OCI-LY1 (cell line): ENCODE results near the gene RUBCN.

Experiments
- H2AFZ ChIP-seq: fragments of 200-600 bp; sonication (generic), shearing (Covaris generic); 2 replicates; pipeline ENCODE4 v1.6.0; 2014; ENCODE audit warnings: antibody characterized with exemption, mild to moderate bottlenecking, low read length
- H3F3A ChIP-seq: fragments of 200-600 bp; sonication (generic), shearing (Covaris generic); 2 replicates; pipeline ENCODE4 v1.6.0; 2014; ENCODE audit warnings: mild to moderate bottlenecking, antibody characterized with exemption, low read length, moderate library complexity; ENCODE audit not compliant: insufficient read depth
- H3K27ac ChIP-seq: fragments of 200-600 bp; sonication (generic); 2 replicates; pipeline ENCODE4 v1.5.1; 2014; ENCODE audit warnings: low read length, mixed run types, mild to moderate bottlenecking, low read depth; ENCODE audit not compliant: poor library complexity, severe bottlenecking
- H3K27me3 ChIP-seq: fragments of 200-600 bp; sonication (generic); 2 replicates; pipeline ENCODE4 v1.6.0; 2014; ENCODE audit warnings: antibody characterized with exemption, mild to moderate bottlenecking, low read length, moderate library complexity; ENCODE audit not compliant: insufficient read depth
- H3K36me3 ChIP-seq: fragments of 200-600 bp; sonication (generic); 2 replicates; pipeline ENCODE4 v1.6.1; 2014; ENCODE audit warnings: mild to moderate bottlenecking, antibody characterized with exemption, low read length, moderate library complexity, mixed read lengths; ENCODE audit not compliant: insufficient read depth
- H3K4me1 ChIP-seq: fragments of 200-600 bp; sonication (generic); 2 replicates; pipeline ENCODE4 v1.5.1; 2014; ENCODE audit warnings: mild to moderate bottlenecking, low read length, moderate library complexity; ENCODE audit not compliant: insufficient read depth, severe bottlenecking
- H3K4me2 ChIP-seq: fragments of 200-600 bp; sonication (generic), shearing (Covaris generic); 2 replicates; pipeline ENCODE4 v1.6.1; 2014; ENCODE audit warnings: low read length
- H3K4me3 ChIP-seq: fragments of 200-600 bp; sonication (generic); 2 replicates; pipeline ENCODE4 v1.5.1; 2014; ENCODE audit warnings: low read length, low read depth, mild to moderate bottlenecking, mixed read lengths; ENCODE audit not compliant: poor library complexity, severe bottlenecking
- H3K79me2 ChIP-seq: fragments of 200-600 bp; shearing (Covaris generic); 2 replicates; pipeline ENCODE4 v1.6.1; 2016; ENCODE audit warnings: mixed run types, low read length, mixed read lengths; ENCODE audit not compliant: insufficient read depth
- H3K9ac ChIP-seq: fragments of 200-600 bp; sonication (generic), shearing (Covaris generic); 2 replicates; pipeline ENCODE4 v1.6.1; 2014; ENCODE audit warnings: mild to moderate bottlenecking, low read length, mixed read lengths
- H3K9me2 ChIP-seq: fragments of 200-600 bp; sonication (generic), shearing (Covaris generic); 2 replicates; pipeline ENCODE4 v1.6.1; 2014; ENCODE audit warnings: low read depth, mild to moderate bottlenecking, low read length, mixed read lengths
- H3K9me3 ChIP-seq: fragments of 200-600 bp; shearing (Covaris generic); 2 replicates; pipeline ENCODE4 v1.6.1; 2014; ENCODE audit warnings: low read length, mixed read lengths
- H4K20me1 ChIP-seq: fragments of 200-600 bp; sonication (generic), shearing (Covaris generic); 2 replicates; pipeline ENCODE4 v1.6.0; 2016; ENCODE audit warnings: mild to moderate bottlenecking, low read length; ENCODE audit not compliant: insufficient read depth
- EZH2 ChIP-seq: fragments of 200-600 bp; sonication (generic), shearing (Covaris generic); IDR thresholded peaks from 2 replicates; pipeline ENCODE4 v1.8.0; 2017; ENCODE audit warnings: borderline replicate concordance, mixed run types, mild to moderate bottlenecking, antibody characterized with exemption, low read length, moderate library complexity, mixed read lengths
- TF ChIP-seq, protein P1 (sequence below): fragments of 200-600 bp; sonication (generic), shearing (Covaris generic); IDR thresholded peaks from 2 replicates; pipeline ENCODE4 v1.5.1; 2017; ENCODE audit warnings: mild to moderate bottlenecking, antibody characterized with exemption, low read length, moderate library complexity, mixed read lengths

Gene RUBCN

DNA sequence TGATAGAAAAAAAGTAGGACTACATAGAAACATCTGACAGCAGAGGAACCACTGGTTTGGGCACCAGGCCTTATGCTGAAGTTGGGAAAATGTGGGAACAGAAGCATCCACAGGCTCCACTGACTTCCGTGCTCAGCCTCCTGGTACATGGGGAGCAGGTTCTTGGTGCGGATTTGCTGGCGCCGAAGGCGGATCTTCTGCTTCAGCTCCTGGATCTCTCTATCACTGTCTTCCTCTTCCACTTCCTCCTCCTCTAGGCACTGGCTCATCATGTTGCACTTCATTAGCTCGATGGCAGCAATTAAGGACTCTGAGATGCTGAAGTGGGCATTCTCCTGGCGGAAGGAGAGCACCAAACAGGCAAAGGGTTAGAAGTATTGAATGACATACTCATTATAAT, 42.5 kb downstream of the RUBCN start:
- Histone ChIP-seq H3K4me3 (no peak overlapping the region), H3K9ac (no peak overlapping the region), H3F3A (no peaks in the 10 kb centered on the region), H3K4me1 (no peaks in the 10 kb centered on the region), H3K4me2 (no peak overlapping the region), H3K9me3 (no peaks in the 10 kb centered on the region), H3K27me3 (no peaks in the 10 kb centered on the region), H3K27ac (no peak overlapping the region), H3K36me3 (peaks cover 98% of the 10 kb centered on the region), H3K9me2 (no peaks in the 10 kb centered on the region), H3K79me2 (no peaks in the 10 kb centered on the region), H4K20me1 (no peaks in the 10 kb centered on the region), H2AFZ (no peak overlapping the region)
- TF ChIP-seq, protein P1, sequence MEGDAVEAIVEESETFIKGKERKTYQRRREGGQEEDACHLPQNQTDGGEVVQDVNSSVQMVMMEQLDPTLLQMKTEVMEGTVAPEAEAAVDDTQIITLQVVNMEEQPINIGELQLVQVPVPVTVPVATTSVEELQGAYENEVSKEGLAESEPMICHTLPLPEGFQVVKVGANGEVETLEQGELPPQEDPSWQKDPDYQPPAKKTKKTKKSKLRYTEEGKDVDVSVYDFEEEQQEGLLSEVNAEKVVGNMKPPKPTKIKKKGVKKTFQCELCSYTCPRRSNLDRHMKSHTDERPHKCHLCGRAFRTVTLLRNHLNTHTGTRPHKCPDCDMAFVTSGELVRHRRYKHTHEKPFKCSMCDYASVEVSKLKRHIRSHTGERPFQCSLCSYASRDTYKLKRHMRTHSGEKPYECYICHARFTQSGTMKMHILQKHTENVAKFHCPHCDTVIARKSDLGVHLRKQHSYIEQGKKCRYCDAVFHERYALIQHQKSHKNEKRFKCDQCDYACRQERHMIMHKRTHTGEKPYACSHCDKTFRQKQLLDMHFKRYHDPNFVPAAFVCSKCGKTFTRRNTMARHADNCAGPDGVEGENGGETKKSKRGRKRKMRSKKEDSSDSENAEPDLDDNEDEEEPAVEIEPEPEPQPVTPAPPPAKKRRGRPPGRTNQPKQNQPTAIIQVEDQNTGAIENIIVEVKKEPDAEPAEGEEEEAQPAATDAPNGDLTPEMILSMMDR: no peak
- TF ChIP-seq EZH2: no peak

DNA sequence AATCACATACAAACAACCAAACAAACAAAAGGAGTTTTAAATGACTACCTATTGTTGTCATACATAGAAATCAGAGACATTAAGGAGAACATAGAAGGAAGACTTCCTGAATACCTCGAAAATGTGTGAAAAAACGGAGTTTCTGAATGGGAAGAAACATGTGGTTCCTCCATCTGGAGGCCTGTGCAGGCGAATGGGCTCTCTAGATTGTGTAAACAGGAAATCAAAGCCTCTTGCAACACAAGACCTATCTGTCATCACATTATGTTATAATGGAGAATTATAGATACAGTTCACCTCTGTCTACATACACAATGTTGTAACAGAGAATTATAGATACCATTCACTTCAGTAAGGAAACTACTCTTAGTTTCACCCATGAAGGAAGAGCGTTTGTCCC, 44.1 kb downstream of the RUBCN start:
- H3K27ac ChIP-seq: no peak overlapping the region
- H4K20me1 ChIP-seq: no peaks in the 10 kb centered on the region
- H2AFZ ChIP-seq: no peak overlapping the region
- no peaks in the 10 kb centered on the region for H3K4me1 ChIP-seq
- no peaks in the 10 kb centered on the region for H3K79me2 ChIP-seq
- no peak overlapping the region for H3K9ac ChIP-seq
- no peaks in the 10 kb centered on the region for H3K9me3 ChIP-seq
- no peak overlapping the region for H3K4me3 ChIP-seq
- no peak overlapping the region for H3K4me2 ChIP-seq
- no peaks in the 10 kb centered on the region for H3K9me2 ChIP-seq
- H3K36me3 ChIP-seq: peaks cover 99% of the 10 kb centered on the region
- no peaks in the 10 kb centered on the region for H3F3A ChIP-seq
- no peaks in the 10 kb centered on the region for H3K27me3 ChIP-seq
- TF ChIP-seq, protein P1: no peak
- no peak for TF ChIP-seq EZH2

DNA sequence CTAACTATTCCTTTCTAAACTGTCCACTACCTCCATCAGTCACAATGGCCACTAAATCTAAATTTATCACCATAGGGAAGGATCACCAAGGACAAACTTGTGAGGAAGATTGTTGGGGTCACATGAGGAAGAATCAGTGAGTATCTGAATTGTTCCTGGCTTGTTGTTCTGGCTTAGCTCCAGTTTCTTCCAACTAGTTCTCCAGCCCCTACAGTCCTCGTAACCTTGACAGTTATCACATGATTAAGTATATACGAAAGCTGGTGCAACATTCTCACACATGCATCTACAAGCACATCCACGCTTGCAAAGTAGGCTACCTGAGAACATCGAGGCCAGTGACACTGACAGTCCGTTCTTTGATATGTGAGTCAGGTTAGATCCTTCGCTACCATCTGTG, 46.0 kb downstream of the RUBCN start:
- no peak overlapping the region for H2AFZ ChIP-seq
- H4K20me1 ChIP-seq: no peaks in the 10 kb centered on the region
- no peak overlapping the region for H3K27ac ChIP-seq
- no peaks in the 10 kb centered on the region for H3K4me1 ChIP-seq
- H3K9ac ChIP-seq: no peak overlapping the region
- H3K4me3 ChIP-seq: no peak overlapping the region
- no peaks in the 10 kb centered on the region for H3F3A ChIP-seq
- H3K79me2 ChIP-seq: no peaks in the 10 kb centered on the region
- H3K36me3 ChIP-seq: peaks cover 99% of the 10 kb centered on the region
- TF ChIP-seq EZH2: no peak
- TF ChIP-seq, protein P1: no peak
- H3K9me2 ChIP-seq: no peaks in the 10 kb centered on the region
- no peaks in the 10 kb centered on the region for H3K27me3 ChIP-seq
- no peak overlapping the region for H3K4me2 ChIP-seq
- H3K9me3 ChIP-seq: no peaks in the 10 kb centered on the region
